HAP-1 (cell line): ENCODE measurements around the gene CIRBP.

Source experiments
- DNase-seq, 2 experiments: peaks; one replicate each; pipeline ENCODE4 v3.0.0-alpha.2; 2016 to 2020; ENCODE audit warnings: low spot score in 2 of 2
- H3K27me3 ChIP-seq: fragments of 250-450 bp; sonication (Bioruptor Pico); 2 replicates; pipeline ENCODE4 v1.5.1; 2020; ENCODE audit warnings: low read depth, mild to moderate bottlenecking, moderate library complexity
- H3K36me3 ChIP-seq: fragments of 250-450 bp; sonication (Bioruptor Pico); replicated peaks from 2 replicates; pipeline ENCODE4 v1.5.1; 2020; ENCODE audit warnings: mild to moderate bottlenecking
- H3K4me1 ChIP-seq: fragments of 250-450 bp; sonication (Bioruptor Pico); 2 replicates; pipeline ENCODE4 v1.5.1; 2020; ENCODE audit warnings: mild to moderate bottlenecking
- H3K4me3 ChIP-seq: fragments of 250-450 bp; sonication (Bioruptor Pico); 2 replicates; pipeline ENCODE4 v1.5.1; 2020; ENCODE audit warnings: mild to moderate bottlenecking, moderate library complexity
- H3K9me3 ChIP-seq: fragments of 250-450 bp; sonication (Bioruptor Pico); 2 replicates; pipeline ENCODE4 v1.5.1; 2020; ENCODE audit warnings: mild to moderate bottlenecking, moderate library complexity
- in situ Hi-C: fragments of 300-500 bp; cut with MboI; formaldehyde crosslinking; loops from 3 replicates; pipeline ENCODE4 v1.14.3; 2020; ENCODE audit warnings: low sequenced_read_pairs, inconsistent platforms, mixed read lengths

CIRBP gene

GRCh38 chr19:1291761-1292418, 22.8 kb downstream of the CIRBP start:
- Histone ChIP-seq H3K4me1 (peaks cover 10% of the 10 kb centered on the region; the same call in 1 of the 2 replicates), H3K9me3 (no peaks in the 10 kb centered on the region), H3K4me3 (no peak overlapping the region), H3K27me3 (no peaks in the 10 kb centered on the region), H3K36me3 (no peaks in the 10 kb centered on the region)
- no peak for DNase-seq
- in situ Hi-C loops = no loop called here

- H3K4me3 ChIP-seq = no peak overlapping the region
- no peaks in the 10 kb centered on the region for H3K9me3 ChIP-seq
- no peaks in the 10 kb centered on the region for H3K27me3 ChIP-seq
- in situ Hi-C loops = no loop called here
- no peak for DNase-seq
- no peaks in the 10 kb centered on the region for H3K36me3 ChIP-seq
- peaks cover 4% of the 10 kb centered on the region; the same call in 1 of the 2 replicates for H3K4me1 ChIP-seq
These were observed 23.5 kb downstream of the CIRBP start for GRCh38 chr19:1292419-1293151.

- no peak for DNase-seq
These were observed 24.9 kb downstream of the CIRBP start for GRCh38 chr19:1293782-1294604.

GRCh38 chr19:1294688-1295087, 25.6 kb downstream of the CIRBP start:
- Histone ChIP-seq H3K27me3 (no peaks in the 10 kb centered on the region), H3K9me3 (no peaks in the 10 kb centered on the region), H3K4me1 (peaks cover 4% of the 10 kb centered on the region; the same call in 1 of the 2 replicates), H3K4me3 (no peak overlapping the region), H3K36me3 (no peaks in the 10 kb centered on the region; the same call in 1 of the 2 replicates)
- DNase-seq = no peak
- in situ Hi-C loops = no loop called here

More at GRCh38 chr19:1293782-1294604, 24.9 kb downstream of the CIRBP start:
- Histone ChIP-seq H3K9me3 (no peaks in the 10 kb centered on the region), H3K4me1 (peaks cover 4% of the 10 kb centered on the region; the same call in 1 of the 2 replicates), H3K4me3 (no peak overlapping the region), H3K36me3 (no peaks in the 10 kb centered on the region; the same call in 1 of the 2 replicates), H3K27me3 (no peaks in the 10 kb centered on the region)
- in situ Hi-C loops = no loop called here

GRCh38 chr19:1295169-1296012, 26.3 kb downstream of the CIRBP start:
- in situ Hi-C loops = no loop called here

GRCh38 chr19:1296078-1296477, 26.9 kb downstream of the CIRBP start:
- Histone ChIP-seq H3K4me1 (peaks cover 4% of the 10 kb centered on the region; the same call in 1 of the 2 replicates), H3K36me3 (no peaks in the 10 kb centered on the region; the same call in 1 of the 2 replicates), H3K4me3 (no peak overlapping the region), H3K27me3 (no peaks in the 10 kb centered on the region), H3K9me3 (no peaks in the 10 kb centered on the region)
- in situ Hi-C loops = no loop called here
- DNase-seq = no peak

More at GRCh38 chr19:1295169-1296012, 26.3 kb downstream of the CIRBP start:
- no peaks in the 10 kb centered on the region for H3K9me3 ChIP-seq
- H3K4me1 ChIP-seq = peaks cover 4% of the 10 kb centered on the region; the same call in 1 of the 2 replicates
- H3K4me3 ChIP-seq = no peak overlapping the region
- H3K27me3 ChIP-seq = no peaks in the 10 kb centered on the region
- H3K36me3 ChIP-seq = no peaks in the 10 kb centered on the region; the same call in 1 of the 2 replicates
- peak in 1 of 2 experiments; percentile 72 for DNase-seq

- in situ Hi-C loops = no loop called here
- H3K4me1 ChIP-seq = peaks cover 4% of the 10 kb centered on the region; the same call in 1 of the 2 replicates
- DNase-seq = no peak
These were observed 27.6 kb downstream of the CIRBP start for GRCh38 chr19:1296575-1297271.

GRCh38 chr19:1298235-1298634, 29.1 kb downstream of the CIRBP start:
- no peak overlapping the region for H3K4me3 ChIP-seq
- DNase-seq = no peak
- H3K27me3 ChIP-seq = no peaks in the 10 kb centered on the region
- in situ Hi-C loops = no loop called here
- no peaks in the 10 kb centered on the region for H3K9me3 ChIP-seq
- peaks cover 4% of the 10 kb centered on the region; the same call in 1 of the 2 replicates for H3K4me1 ChIP-seq
- no peaks in the 10 kb centered on the region; the same call in 1 of the 2 replicates for H3K36me3 ChIP-seq

More at GRCh38 chr19:1296575-1297271, 27.6 kb downstream of the CIRBP start:
- no peaks in the 10 kb centered on the region for H3K27me3 ChIP-seq
- H3K9me3 ChIP-seq = no peaks in the 10 kb centered on the region
- H3K36me3 ChIP-seq = no peaks in the 10 kb centered on the region; the same call in 1 of the 2 replicates
- H3K4me3 ChIP-seq = no peak overlapping the region

- Histone ChIP-seq H3K4me3 (no peak overlapping the region), H3K27me3 (no peaks in the 10 kb centered on the region), H3K9me3 (no peaks in the 10 kb centered on the region), H3K36me3 (no peaks in the 10 kb centered on the region; the same call in 1 of the 2 replicates), H3K4me1 (peaks cover 4% of the 10 kb centered on the region; the same call in 1 of the 2 replicates)
- no peak for DNase-seq
- in situ Hi-C loops = no loop called here
These were observed 30.7 kb downstream of the CIRBP start for GRCh38 chr19:1299801-1300200.

- Histone ChIP-seq H3K4me1 (no peaks in the 10 kb centered on the region; the same call in 1 of the 2 replicates), H3K4me3 (no peak overlapping the region), H3K36me3 (no peaks in the 10 kb centered on the region; the same call in 1 of the 2 replicates), H3K9me3 (no peaks in the 10 kb centered on the region), H3K27me3 (no peaks in the 10 kb centered on the region)
- in situ Hi-C loops = no loop called here
- DNase-seq = no peak
These were observed 31.8 kb downstream of the CIRBP start for GRCh38 chr19:1300744-1301490.

- Histone ChIP-seq H3K36me3 (no peaks in the 10 kb centered on the region; the same call in 1 of the 2 replicates), H3K4me3 (no peak overlapping the region), H3K9me3 (no peaks in the 10 kb centered on the region), H3K27me3 (no peaks in the 10 kb centered on the region), H3K4me1 (no peaks in the 10 kb centered on the region; the same call in 1 of the 2 replicates)
- DNase-seq = no peak
- in situ Hi-C loops = no loop called here
These were observed 33.6 kb downstream of the CIRBP start for GRCh38 chr19:1302533-1303239.
